K562 (cell line): ENCODE measurements around the gene RHD. TPM values are rescaled to one million over a fixed set of nuclear protein-coding genes. Genes with fewer than 3 reads are reported as not detected.

Experiments
- CCAR2 ChIP-seq: fragments of 200-400 bp; formaldehyde crosslinking; IDR thresholded peaks from 2 replicates; pipeline ENCODE4 v1.6.1; 2017; ENCODE audit warnings: mild to moderate bottlenecking, low read depth, low read length
- CEBPG ChIP-seq, 3 experiments: fragments of 200-800 bp in 1 of 3; sonication (Bioruptor generic) in 1 of 3; sonication (generic) in 1 of 3; formaldehyde crosslinking in 1 of 3; IDR thresholded peaks in 2 of 3; conservative IDR thresholded peaks in 1 of 3; 2 replicates each; pipeline versions ENCODE4 v1.6.1 to v1.8.0; 2016 to 2022; ENCODE audit warnings: missing compliant biosample characterization in 2 of 3, missing genetic modification characterization in 2 of 3, mild to moderate bottlenecking in 1 of 3, missing genetic modification reagents in 1 of 3
- CXXC5 ChIP-seq: fragments of 250-450 bp; sonication (Bioruptor Pico); IDR thresholded peaks from 2 replicates; pipeline ENCODE4 v1.8.0; 2022; ENCODE audit warnings: inconsistent platforms, mild to moderate bottlenecking, moderate library complexity
- EHMT2 ChIP-seq: fragments of 450-650 bp; IDR thresholded peaks from 2 replicates; pipeline ENCODE4 v1.6.1; 2018; ENCODE audit warnings: antibody characterized with exemption
- ETV5 ChIP-seq: sonication (generic); formaldehyde crosslinking; IDR thresholded peaks from 2 replicates; pipeline ENCODE4 v1.4.0; 2020; ENCODE audit warnings: low read depth, mild to moderate bottlenecking, missing genetic modification reagents
- FOXJ3 ChIP-seq: sonication (generic); formaldehyde crosslinking; IDR thresholded peaks from 2 replicates; pipeline ENCODE4 v1.4.0; 2020; ENCODE audit warnings: mild to moderate bottlenecking, missing genetic modification reagents
- FOXP1 ChIP-seq: sonication (generic); formaldehyde crosslinking; IDR thresholded peaks from 2 replicates; pipeline ENCODE4 v1.8.0; 2022; ENCODE audit warnings: mild to moderate bottlenecking, missing genetic modification reagents
- HDAC2 ChIP-seq: fragments of 450-650 bp; IDR thresholded peaks from 2 replicates; pipeline ENCODE4 v1.6.1; 2016; ENCODE audit warnings: mild to moderate bottlenecking
- JUNB ChIP-seq: fragments of 450-650 bp; formaldehyde crosslinking; conservative IDR thresholded peaks from 2 replicates; pipeline ENCODE4 v1.4.0; 2020; ENCODE audit warnings: mild to moderate bottlenecking
- KLF13 ChIP-seq: fragments of 450-650 bp; IDR thresholded peaks from 2 replicates; pipeline ENCODE4 v1.6.1; 2016; ENCODE audit warnings: missing genetic modification characterization, low read depth, mild to moderate bottlenecking, missing compliant biosample characterization, moderate library complexity, borderline replicate concordance
- MAFF ChIP-seq: IDR thresholded peaks from 2 replicates; pipeline ENCODE4 v1.6.1; 2012; ENCODE audit warnings: low read length, improper control_type of control experiment
- NCOA2 ChIP-seq, 2 experiments: fragments of 450-650 bp; IDR thresholded peaks; 2 replicates each; pipeline ENCODE4 v1.6.1; 2018; ENCODE audit warnings: mild to moderate bottlenecking in 2 of 2, moderate library complexity in 1 of 2; ENCODE audit not compliant: partially characterized antibody in 2 of 2
- NFE2 ChIP-seq: IDR thresholded peaks from 2 replicates; pipeline ENCODE4 v1.6.1; 2014; ENCODE audit warnings: antibody characterized with exemption, low read depth
- NFYB ChIP-seq: IDR thresholded peaks from 2 replicates; pipeline ENCODE4 v1.6.1; 2011; ENCODE audit warnings: mild to moderate bottlenecking, moderate library complexity; ENCODE audit not compliant: insufficient read length; ENCODE audit errors: extremely low read depth
- NR1H2 ChIP-seq: sonication (generic); formaldehyde crosslinking; IDR thresholded peaks from 2 replicates; pipeline ENCODE4 v1.4.0; 2020; ENCODE audit warnings: mild to moderate bottlenecking, missing genetic modification reagents
- OTX1 ChIP-seq: fragments of 450-650 bp; formaldehyde crosslinking; IDR thresholded peaks from 2 replicates; pipeline ENCODE4 v1.4.0; 2022; ENCODE audit warnings: mild to moderate bottlenecking
- TOE1 ChIP-seq, 2 experiments: fragments of 450-650 bp in 1 of 2; sonication (generic) in 1 of 2; formaldehyde crosslinking in 1 of 2; IDR thresholded peaks; 2 replicates each; pipeline versions ENCODE4 v1.7.1 to v1.8.0; 2016 to 2022; ENCODE audit warnings: borderline replicate concordance in 2 of 2, mild to moderate bottlenecking in 2 of 2, antibody characterized with exemption in 1 of 2, inconsistent platforms in 1 of 2, low read depth in 1 of 2, missing genetic modification reagents in 1 of 2, moderate library complexity in 1 of 2
- ZNF311 ChIP-seq: fragments of 250-450 bp; sonication (Bioruptor Pico); IDR thresholded peaks from 2 replicates; pipeline ENCODE4 v1.4.0; 2020; ENCODE audit warnings: mild to moderate bottlenecking, moderate library complexity
- ZNF584 ChIP-seq: fragments of 200-800 bp; sonication (Bioruptor generic); IDR thresholded peaks from 2 replicates; pipeline ENCODE4 v1.6.1; 2016; ENCODE audit warnings: low read depth, mild to moderate bottlenecking, missing genetic modification characterization, missing compliant biosample characterization
- ZNF586 ChIP-seq: fragments of 450-650 bp; formaldehyde crosslinking; conservative IDR thresholded peaks from 2 replicates; pipeline ENCODE4 v1.4.0; 2020; ENCODE audit warnings: mild to moderate bottlenecking, moderate library complexity
- ZNF696 ChIP-seq: fragments of 250-450 bp; sonication (Bioruptor Pico); conservative IDR thresholded peaks from 2 replicates; pipeline ENCODE4 v1.4.0; 2020; ENCODE audit warnings: mild to moderate bottlenecking, moderate library complexity
- polyA plus RNA-seq, 8 experiments: library from polyadenylated mRNA; depleted of rRNA in 4 of 8; stranded (reverse) in 5 of 8; unstranded in 3 of 8; fragments of >200 nt; fragmentation: Nextera tagmentation in 2 of 8; fragmentation: Illumina TruSeq in 1 of 8; extraction: Ambion mirVana in 2 of 8; extraction: Trizol in 1 of 8; gene quantifications; 2 replicates each; pipeline versions ENCODE4 v1.2.1 to v1.2.3, GENCODE V29; 2011 to 2014; ENCODE audit warnings: inconsistent platforms in 1 of 8, missing spikeins in 1 of 8
- total RNA-seq, 7 experiments: library from RNA; depleted of rRNA in 6 of 7; stranded (reverse); fragments of >200 nt in 6 of 7; fragmentation: Illumina TruSeq in 2 of 7; extraction: Trizol in 2 of 7; gene quantifications; 2 replicates each; pipeline versions ENCODE4 v1.2.1 to v1.2.3, GENCODE V29; 2011 to 2021; ENCODE audit warnings: low replicate concordance in 1 of 7
- TF ChIP-seq, protein P1 (sequence below): fragments of 250-450 bp; sonication (Bioruptor Pico); IDR thresholded peaks from 2 replicates; pipeline ENCODE4 v1.4.0; 2020

Gene RHD
- total and polyA plus RNA-seq, 9 of the 15 experiments (the other 6 are each of a cell fraction or from before 2014, with no cell fraction given): 8.8 to 32.4 (median 15.0) TPM

DNA sequence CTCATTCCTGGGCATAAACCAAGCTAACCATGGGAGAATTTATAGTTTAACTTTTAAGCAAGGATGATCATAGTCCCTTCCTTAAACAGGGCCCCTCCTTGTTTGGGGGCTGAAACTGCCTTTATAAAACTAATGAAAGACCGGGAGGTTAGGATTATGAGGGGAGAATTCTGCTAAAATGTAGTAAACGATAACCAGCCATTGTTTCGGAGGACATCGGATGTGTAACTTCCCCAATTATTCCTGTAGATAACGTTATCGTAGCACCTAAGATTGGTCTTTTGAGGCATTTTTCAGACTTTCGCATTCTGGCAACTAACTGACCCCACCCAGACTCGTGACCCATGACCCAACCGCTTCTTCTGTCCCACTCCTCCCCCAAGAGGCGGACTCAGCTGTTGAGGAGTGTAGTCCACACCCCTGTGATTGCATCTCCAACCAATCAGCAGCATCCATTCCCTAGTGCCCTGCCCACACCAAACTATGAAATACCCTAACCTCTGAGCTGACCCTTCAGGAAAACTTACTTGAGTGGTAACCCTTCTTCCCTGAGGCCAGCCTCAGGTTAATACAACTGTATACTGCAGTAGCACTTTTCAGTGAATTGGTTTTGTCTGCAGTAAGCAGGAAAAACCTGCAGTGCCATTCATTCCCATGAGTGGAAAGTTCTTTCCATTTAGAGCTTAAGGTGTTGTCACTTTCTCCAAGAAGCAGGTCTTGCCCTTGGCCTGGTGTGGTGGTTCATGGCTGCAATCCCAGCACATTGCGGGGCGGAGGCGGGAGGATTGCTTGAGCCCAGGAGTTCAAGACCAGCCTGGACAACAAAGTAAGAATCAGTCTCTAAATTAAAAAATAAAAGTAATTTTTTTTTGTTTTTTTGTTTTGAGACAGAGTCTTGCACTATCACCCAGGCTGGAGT is 39.2 kb upstream of the RHD start (continued):
- no peak for TF ChIP-seq KLF13 (tag)
- TF ChIP-seq JUNB (CRISPR knock-in tag): no peak
- TF ChIP-seq ZNF311 (CRISPR knock-in tag): no peak; the same call in none of the 2 replicates
- no peak for TF ChIP-seq NCOA2 (IDR thresholded peaks at IDR 0.05; ENCODE audit: partially characterized antibody in 2 of 2)
- no peak; the same call in 1 of the 2 replicates for TF ChIP-seq ZNF696
- TF ChIP-seq FOXJ3 (CRISPR knock-in tag): no peak
- TF ChIP-seq HDAC2: 0 out of 2 replicates have a peak, but pooled peaks have one; percentile 43
- peak; percentile 53 for TF ChIP-seq NFYB
- TF ChIP-seq MAFF: no peak
- no peak for TF ChIP-seq ETV5 (CRISPR knock-in tag)
- TF ChIP-seq EHMT2: peak; percentile 76
- TF ChIP-seq NR1H2 (CRISPR knock-in tag): no peak
- TF ChIP-seq ZNF586 (CRISPR knock-in tag): 0 out of 2 replicates have a peak, but pooled peaks have one; percentile 0
- TF ChIP-seq FOXP1 (CRISPR knock-in tag): no peak; the same call in 1 of the 2 replicates
- TF ChIP-seq OTX1 (CRISPR knock-in tag): no peak
- TF ChIP-seq, protein P1, sequence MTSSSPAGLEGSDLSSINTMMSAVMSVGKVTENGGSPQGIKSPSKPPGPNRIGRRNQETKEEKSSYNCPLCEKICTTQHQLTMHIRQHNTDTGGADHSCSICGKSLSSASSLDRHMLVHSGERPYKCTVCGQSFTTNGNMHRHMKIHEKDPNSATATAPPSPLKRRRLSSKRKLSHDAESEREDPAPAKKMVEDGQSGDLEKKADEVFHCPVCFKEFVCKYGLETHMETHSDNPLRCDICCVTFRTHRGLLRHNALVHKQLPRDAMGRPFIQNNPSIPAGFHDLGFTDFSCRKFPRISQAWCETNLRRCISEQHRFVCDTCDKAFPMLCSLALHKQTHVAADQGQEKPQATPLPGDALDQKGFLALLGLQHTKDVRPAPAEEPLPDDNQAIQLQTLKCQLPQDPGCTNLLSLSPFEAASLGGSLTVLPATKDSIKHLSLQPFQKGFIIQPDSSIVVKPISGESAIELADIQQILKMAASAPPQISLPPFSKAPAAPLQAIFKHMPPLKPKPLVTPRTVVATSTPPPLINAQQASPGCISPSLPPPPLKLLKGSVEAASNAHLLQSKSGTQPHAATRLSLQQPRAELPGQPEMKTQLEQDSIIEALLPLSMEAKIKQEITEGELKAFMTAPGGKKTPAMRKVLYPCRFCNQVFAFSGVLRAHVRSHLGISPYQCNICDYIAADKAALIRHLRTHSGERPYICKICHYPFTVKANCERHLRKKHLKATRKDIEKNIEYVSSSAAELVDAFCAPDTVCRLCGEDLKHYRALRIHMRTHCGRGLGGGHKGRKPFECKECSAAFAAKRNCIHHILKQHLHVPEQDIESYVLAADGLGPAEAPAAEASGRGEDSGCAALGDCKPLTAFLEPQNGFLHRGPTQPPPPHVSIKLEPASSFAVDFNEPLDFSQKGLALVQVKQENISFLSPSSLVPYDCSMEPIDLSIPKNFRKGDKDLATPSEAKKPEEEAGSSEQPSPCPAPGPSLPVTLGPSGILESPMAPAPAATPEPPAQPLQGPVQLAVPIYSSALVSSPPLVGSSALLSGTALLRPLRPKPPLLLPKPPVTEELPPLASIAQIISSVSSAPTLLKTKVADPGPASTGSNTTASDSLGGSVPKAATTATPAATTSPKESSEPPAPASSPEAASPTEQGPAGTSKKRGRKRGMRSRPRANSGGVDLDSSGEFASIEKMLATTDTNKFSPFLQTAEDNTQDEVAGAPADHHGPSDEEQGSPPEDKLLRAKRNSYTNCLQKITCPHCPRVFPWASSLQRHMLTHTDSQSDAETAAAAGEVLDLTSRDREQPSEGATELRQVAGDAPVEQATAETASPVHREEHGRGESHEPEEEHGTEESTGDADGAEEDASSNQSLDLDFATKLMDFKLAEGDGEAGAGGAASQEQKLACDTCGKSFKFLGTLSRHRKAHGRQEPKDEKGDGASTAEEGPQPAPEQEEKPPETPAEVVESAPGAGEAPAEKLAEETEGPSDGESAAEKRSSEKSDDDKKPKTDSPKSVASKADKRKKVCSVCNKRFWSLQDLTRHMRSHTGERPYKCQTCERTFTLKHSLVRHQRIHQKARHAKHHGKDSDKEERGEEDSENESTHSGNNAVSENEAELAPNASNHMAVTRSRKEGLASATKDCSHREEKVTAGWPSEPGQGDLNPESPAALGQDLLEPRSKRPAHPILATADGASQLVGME (CRISPR knock-in tag): no peak
- TF ChIP-seq CEBPG (CRISPR knock-in tag; IDR thresholded peaks at IDR 0.05): no peak; the same call in 1 of the 2 replicates
- peak in 1 of 2 experiments; percentile 50; a peak in 1 of 4 replicates for TF ChIP-seq CEBPG (tag; conservative IDR thresholded peaks at IDR 0.05 in 1 of 2, IDR thresholded peaks at IDR 0.05 in 1 of 2)
- peak; percentile 67 for TF ChIP-seq CXXC5 (CRISPR knock-in tag)
- TF ChIP-seq CCAR2: no peak
- peak; percentile 93 for TF ChIP-seq TOE1 (IDR thresholded peaks at IDR 0.05; ENCODE audit: borderline replicate concordance)
- TF ChIP-seq TOE1 (CRISPR knock-in tag; IDR thresholded peaks at IDR 0.05; ENCODE audit: borderline replicate concordance, low read depth): 0 out of 2 replicates have a peak, but pooled peaks have one; percentile 19
- 0 out of 2 replicates have a peak, but pooled peaks have one; percentile 18 for TF ChIP-seq NFE2
- peak; percentile 83 for TF ChIP-seq ZNF584
